AG09309 (cell line): ENCODE results near the gene AATF.

Experiments
- DNase-seq: peaks from one replicate; pipeline ENCODE4 v3.0.0-alpha.2; 2010; ENCODE audit warnings: low read depth
- H3K4me3 ChIP-seq: 2 replicates; pipeline ENCODE4 v1.5.1; 2011; ENCODE audit warnings: mild to moderate bottlenecking, low read depth, low read length, moderate library complexity; ENCODE audit not compliant: control insufficient read depth
- CTCF ChIP-seq: IDR thresholded peaks from 2 replicates; pipeline ENCODE4 v1.5.1; 2011; ENCODE audit warnings: mild to moderate bottlenecking, low read depth, low read length, inconsistent platforms; ENCODE audit not compliant: insufficient read depth, control insufficient read depth; ENCODE audit errors: missing control alignments

Gene AATF

GRCh38 chr17:36978810-36979564 is 30.2 kb downstream of the AATF start:
- H3K4me3 ChIP-seq: no peak overlapping the region
- no peak for TF ChIP-seq CTCF
- DNase-seq: no peak

GRCh38 chr17:36979565-36979941 is 30.8 kb downstream of the AATF start:
- DNase-seq: no peak
- no peak for TF ChIP-seq CTCF
- no peak overlapping the region for H3K4me3 ChIP-seq

- no peak for DNase-seq
- H3K4me3 ChIP-seq: no peak overlapping the region
- TF ChIP-seq CTCF: no peak
Observed at GRCh38 chr17:36980280-36980761, 31.6 kb downstream of the AATF start.

GRCh38 chr17:36983618-36984017 is 34.9 kb downstream of the AATF start:
- TF ChIP-seq CTCF: no peak
- DNase-seq: no peak
- H3K4me3 ChIP-seq: no peak overlapping the region

GRCh38 chr17:36989173-36989572 is 40.4 kb downstream of the AATF start:
- no peak for DNase-seq
- H3K4me3 ChIP-seq: no peak overlapping the region
- no peak for TF ChIP-seq CTCF

GRCh38 chr17:36992701-36993100 is 43.9 kb downstream of the AATF start:
- no peak for TF ChIP-seq CTCF
- DNase-seq: no peak
- no peak overlapping the region for H3K4me3 ChIP-seq
